GM19328 (cell line): ENCODE results near the gene CCDC116.
"Not testable (repeated sequence)": the region's sequence is repeated elsewhere in the genome, so short reads cannot be mapped to it uniquely, and the experiment has no call there.

Source experiments
- ATAC-seq: cut with Tn5 transposase; IDR thresholded peaks from one replicate; pipeline ENCODE4 v1.9.1; 2021; ENCODE audit warnings: mild to moderate bottlenecking, moderate library complexity; ENCODE audit not compliant: unreplicated experiment

CCDC116 gene, protein sequence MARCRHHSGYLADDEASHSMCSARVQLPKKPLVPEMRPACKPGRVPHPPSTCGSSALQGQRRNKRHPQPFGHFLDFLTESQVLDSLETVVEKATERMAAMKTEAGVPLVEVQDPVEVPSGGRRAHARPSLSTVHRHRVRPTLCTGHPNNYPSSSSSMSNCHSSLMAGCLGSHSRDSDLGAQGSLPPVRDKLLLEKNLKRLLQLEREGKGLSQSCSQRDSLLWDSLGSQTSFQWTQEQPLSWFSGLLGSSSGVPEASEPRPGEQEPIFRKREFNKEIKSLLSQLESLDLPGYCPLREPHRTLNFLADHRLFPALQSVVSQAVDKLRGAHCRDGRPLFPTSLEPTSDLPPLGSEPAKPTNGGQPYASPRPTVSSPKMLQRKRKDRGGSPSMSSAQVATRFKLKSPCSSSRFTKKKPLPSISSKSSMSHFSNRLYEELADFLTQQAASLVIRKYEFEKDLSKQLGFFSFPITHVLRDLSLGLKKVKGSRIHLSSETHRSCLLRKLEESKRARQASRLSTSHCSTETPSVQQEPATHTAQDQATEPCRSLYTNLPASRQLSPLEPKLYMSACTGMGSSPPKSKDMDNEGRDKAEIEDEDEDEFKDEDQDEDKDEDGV

DNA sequence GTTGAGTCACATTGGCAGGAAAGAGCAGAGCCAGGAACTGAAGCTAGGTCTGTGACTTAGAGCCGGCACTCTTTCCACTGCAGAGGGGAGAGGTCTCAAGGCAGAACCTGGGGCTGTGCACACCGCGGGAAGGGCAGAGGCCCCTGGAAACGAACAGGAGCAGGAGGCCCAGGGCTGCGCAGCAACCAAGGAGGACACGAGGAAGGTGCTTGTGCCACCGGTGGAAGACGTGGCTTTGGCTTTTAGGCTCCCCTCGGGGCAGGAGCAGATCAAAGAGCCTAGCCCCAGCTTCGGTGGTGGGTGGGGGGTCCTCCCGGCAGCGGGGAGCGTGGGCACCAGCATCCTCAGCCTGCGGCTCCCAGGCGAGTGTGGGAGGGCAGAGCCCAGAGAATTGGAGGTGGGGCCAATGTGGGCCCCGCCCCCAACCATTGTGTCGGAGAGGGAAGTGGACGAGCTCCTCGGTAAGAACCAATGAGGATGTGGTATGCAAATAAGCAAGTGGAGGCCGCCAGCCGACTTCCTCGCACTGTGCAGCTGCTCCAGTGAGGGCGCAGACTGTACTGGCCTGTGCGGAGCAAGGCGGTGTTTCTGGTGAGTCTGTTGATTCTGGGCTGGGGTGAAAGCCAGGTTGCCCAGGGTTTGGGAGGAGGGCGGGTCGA is at the start of gene CCDC116:
Gene CCDC116 (plus strand): TSS at position 524 of the 659 bp plus-strand sequence. CDS start 422 bp downstream, outside the sequence.
- ATAC-seq, result no peak

GRCh38 chr22:21582801-21583740 is 49.5 kb upstream of the CCDC116 start:
- ATAC-seq, result no peak

- no peak for ATAC-seq
These were observed 47.2 kb upstream of the CCDC116 start for GRCh38 chr22:21585389-21585788.

- no peak for ATAC-seq
These were observed 44.6 kb upstream of the CCDC116 start for GRCh38 chr22:21587803-21588611.

GRCh38 chr22:21589396-21589795 is 43.2 kb upstream of the CCDC116 start:
- ATAC-seq, result no peak

DNA sequence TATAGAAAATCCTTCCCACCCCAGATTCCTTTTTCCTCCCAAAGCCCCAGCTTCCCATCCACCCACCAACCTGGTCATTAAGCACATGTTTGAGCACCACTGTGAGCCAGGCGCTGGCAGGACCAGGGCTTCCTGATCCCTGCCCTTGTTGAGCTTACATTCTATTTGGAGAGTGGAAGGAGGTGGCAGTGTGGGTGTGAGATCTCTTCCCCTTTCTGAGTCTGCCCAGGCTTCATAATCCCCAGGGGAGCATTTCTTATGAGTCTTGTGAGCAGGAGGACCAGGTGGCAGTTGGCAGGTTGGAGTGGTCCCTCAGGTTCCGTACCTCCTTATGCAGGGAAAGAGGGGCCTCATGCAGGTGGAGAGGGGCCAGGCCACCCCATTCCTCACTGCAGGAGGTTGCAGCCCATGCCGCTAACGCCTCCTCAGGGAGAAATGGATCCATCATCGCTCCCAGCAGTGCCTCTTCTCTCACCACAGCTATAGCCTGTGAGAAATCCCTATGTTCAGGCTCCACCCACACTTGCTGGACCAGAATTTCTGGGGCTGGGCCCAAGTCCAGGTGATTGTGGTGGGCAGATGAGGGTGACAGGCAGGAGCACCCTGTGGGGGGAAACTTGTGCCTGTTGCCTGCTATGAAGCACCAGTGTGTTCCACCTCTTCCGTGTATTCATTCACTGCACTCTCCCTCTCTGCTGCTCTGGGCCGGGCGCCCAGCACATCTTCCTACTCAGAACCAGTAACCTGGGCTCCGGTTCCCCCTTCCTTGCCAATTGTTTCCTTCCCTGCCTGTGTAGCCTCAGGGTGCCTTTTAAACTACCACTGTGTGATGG is 41.5 kb upstream of the CCDC116 start:
- no peak for ATAC-seq

DNA sequence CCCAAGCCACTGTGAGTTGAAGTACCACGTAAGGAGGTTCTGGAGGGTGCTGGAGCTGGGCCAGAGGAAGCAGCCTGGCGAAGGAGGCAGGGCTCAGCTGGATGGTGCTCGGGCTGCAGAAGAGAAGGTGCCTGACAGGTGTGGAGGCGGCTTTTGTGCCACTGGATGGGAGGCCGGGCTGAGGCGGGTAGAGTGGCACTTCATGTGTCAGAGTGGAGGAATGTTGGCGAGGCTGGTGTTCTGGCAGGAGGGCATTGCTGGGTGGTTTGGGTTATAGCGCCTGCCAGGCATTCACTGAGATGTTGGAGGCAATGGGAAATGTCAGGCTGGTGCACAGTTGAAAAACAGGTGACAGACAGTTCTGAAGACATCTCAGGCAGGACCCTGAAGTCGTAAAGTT is 40.9 kb upstream of the CCDC116 start:
- no peak for ATAC-seq

DNA sequence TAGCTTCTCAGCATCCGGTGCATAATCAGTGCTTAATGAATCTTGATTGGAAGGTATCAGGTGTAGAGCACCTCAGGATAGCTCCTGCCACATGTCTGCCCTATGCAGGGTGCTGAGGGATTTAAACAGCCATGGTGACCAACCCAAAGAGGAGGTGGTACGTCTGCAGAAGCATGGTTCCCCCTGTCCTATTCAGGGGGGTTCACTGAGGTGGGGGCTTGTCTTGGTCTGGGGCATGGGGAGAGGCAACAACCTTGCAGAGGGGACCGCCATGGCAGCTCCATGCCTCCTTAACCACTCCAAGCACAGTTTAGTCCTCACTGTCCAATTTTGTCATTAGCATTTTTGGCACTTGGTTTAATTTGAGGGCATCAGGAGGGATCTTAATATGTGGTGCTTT is 40.1 kb upstream of the CCDC116 start:
- no peak for ATAC-seq

GRCh38 chr22:21593406-21594232 is 38.9 kb upstream of the CCDC116 start:
- no peak for ATAC-seq

DNA sequence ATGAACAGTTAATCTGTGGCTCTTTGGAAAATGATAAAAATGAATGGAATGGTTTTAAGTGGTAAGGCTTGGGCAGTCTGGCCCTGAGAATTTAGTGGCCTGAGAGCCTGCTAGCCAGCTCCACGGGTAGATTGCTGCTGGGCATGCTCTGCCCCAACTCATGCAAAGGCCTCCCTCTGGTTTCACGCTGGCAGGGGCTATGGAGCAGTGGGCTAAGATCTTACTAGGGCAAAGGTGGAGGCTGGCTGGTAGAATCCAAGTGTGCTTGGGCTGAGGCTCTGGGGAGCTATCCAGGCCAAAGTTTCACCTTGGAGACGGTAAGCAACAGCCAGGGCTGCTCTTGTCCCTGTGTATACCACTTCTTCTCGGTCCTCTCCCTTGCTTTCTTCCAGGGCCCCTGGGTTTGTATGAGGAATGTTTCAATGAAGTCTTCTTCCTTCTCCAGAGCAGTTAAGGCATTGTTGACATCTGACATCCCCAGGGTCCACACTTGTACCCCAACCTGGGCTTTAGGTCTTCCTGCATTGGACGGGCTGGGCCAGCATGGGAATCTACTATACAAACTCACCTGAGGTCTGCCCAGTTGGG is 37.6 kb upstream of the CCDC116 start:
- no peak for ATAC-seq

DNA sequence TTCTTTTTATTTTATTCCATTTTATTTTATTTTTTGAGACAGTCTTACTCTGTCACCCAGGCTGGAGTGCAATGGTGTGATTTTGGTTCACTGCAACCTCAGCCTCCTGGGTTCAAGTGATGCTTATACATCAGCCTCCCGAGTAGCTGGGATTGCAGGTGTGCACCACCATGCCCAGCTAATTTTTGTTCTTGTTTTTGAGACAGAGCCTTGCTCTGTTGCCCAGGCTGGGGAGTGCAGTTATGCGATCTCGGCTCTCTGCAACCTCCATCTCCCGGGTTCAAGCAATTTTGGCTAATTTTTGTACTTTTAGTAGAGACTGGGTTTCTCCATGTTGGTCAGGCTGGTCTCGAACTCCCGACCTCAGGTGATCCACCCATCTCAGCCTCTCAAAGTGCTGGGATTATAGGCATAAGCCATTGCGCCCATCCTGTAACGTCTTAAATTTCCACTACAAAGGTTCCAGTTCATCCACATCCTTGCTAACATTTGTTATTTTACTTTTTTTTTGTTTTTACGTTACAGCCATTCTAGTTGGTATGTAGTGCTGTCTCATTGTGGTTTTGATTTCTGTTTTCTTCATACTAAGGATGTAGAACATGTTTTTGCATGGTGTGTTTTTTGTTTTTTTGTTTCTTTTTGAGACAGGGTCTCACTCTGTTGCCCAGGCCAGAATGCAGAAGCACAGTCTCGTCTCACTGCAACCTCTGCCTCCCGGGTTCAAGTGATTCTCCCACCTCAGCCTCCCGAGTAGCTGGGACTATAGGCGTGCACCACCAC is 36.0 kb upstream of the CCDC116 start:
- ATAC-seq, result not testable (repeated sequence)

- no peak for ATAC-seq
These were observed 34.3 kb upstream of the CCDC116 start for GRCh38 chr22:21598302-21598701.

- no peak for ATAC-seq
These were observed 33.3 kb upstream of the CCDC116 start for GRCh38 chr22:21599053-21599893.

GRCh38 chr22:21602579-21602978 is 30.0 kb upstream of the CCDC116 start:
- no peak for ATAC-seq

GRCh38 chr22:21603973-21604372 is 28.6 kb upstream of the CCDC116 start:
- ATAC-seq, result no peak

DNA sequence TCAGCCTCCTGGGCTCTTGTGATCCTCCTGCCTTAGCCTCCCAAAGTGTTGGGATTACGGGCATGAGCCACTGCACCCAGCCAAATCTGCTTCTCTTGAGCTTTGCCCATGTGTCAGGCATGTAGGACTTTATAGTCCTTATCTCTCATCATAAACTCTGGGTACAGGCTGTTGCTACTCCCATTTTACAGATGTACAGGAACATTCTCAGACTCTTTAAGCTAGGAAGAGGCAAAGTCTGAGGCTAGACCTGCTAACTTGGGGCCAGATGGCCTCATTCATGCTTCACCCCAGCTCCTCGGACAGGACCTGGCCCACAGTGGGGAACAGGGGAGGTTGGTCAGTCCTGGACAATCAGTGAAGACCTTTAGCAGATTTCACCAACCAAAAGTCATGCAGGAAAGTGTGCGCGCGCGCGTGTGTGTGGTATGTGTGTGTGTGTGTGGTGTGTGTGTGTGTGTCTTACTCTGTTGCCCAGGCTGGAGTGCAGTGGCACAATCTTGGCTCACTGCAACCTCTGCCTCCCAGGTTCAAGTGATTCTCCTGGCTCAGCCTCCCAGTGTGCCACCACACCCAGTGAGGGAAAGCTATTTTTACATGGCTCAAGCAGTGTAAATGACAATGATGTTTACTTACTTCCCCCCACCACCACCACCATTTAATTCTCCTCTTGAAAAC is 26.5 kb upstream of the CCDC116 start:
- no peak for ATAC-seq
